HCT116 (cell line): ENCODE measurements around the gene NPW. TPM values are rescaled to one million over a fixed set of nuclear protein-coding genes. Genes with fewer than 3 reads are reported as not detected.

ENCODE experiments used
- ATAC-seq: fragments of 200-7000 bp; cut with Tn5 transposase; 2 replicates; pipeline ENCODE4 v1.9.1; 2020; ENCODE audit warnings: mild to moderate bottlenecking, moderate library complexity
- BruUV-seq: library from RNA; stranded (reverse); fragments of 400-500 nt; replicated peaks from 2 replicates; lab custom pipeline; 2021; lab: Mats Ljungman, UMichigan
- CTCF ChIA-PET: fragments of 300-600 bp; sonication (Branson Sonifier 250); formaldehyde crosslinking; loops from one replicate; lab custom pipeline; 2021; ENCODE audit warnings: antibody characterized with exemption; lab: Charles Lee
- POLR2A ChIA-PET: fragments of 300-600, 350-600 bp; sonication (Branson Sonifier 250); formaldehyde crosslinking; loops from one replicate; lab custom pipeline; 2021; ENCODE audit warnings: antibody characterized with exemption; lab: Charles Lee
- RAD21 ChIA-PET, 2 experiments: fragments of 300-600 bp; sonication (Branson Sonifier 250); formaldehyde crosslinking; loops; one replicate each; lab custom pipeline; 2023; ENCODE audit warnings: low total read pairs in 2 of 2; ENCODE audit not compliant: uncharacterized antibody in 2 of 2, unreplicated experiment in 2 of 2, low non-redundant PET in 1 of 2; lab: Charles Lee
- DNase-seq: peaks from one replicate; pipeline ENCODE4 v3.0.0-alpha.2; 2010; ENCODE audit warnings: low read depth, low spot score
- H2AFZ ChIP-seq: fragments of 200-600 bp; shearing (Covaris generic), sonication (generic); 2 replicates; pipeline ENCODE4 v1.6.1; 2017; ENCODE audit warnings: low read depth, mixed run types, mixed read lengths, antibody characterized with exemption, low read length; ENCODE audit not compliant: poor library complexity, severe bottlenecking
- H3K27ac ChIP-seq: 2 replicates; pipeline ENCODE4 v1.5.1; 2012; ENCODE audit warnings: low read depth, low read length
- H3K27me3 ChIP-seq: fragments of 200-600 bp; sonication (generic); 2 replicates; pipeline ENCODE4 v1.6.1; 2016; ENCODE audit warnings: mixed run types, low read length, mixed read lengths; ENCODE audit not compliant: insufficient read depth
- H3K36me3 ChIP-seq, 2 experiments: fragments of 200-500 bp in 1 of 2; fragments of 200-600 bp in 1 of 2; sonication (Bioruptor generic) in 1 of 2; sonication (generic) in 1 of 2; 2 replicates each; pipeline versions ENCODE4 v1.5.1 to v1.6.1; 2014 to 2016; ENCODE audit warnings: low read length in 2 of 2, inconsistent platforms in 1 of 2, mixed read lengths in 1 of 2, mixed run types in 1 of 2; ENCODE audit not compliant: insufficient read depth in 2 of 2, control insufficient read depth in 1 of 2
- H3K4me1 ChIP-seq, 2 experiments: fragments of 200-600 bp in 1 of 2; sonication (generic) in 1 of 2; 2 replicates each; pipeline versions ENCODE4 v1.5.1 to v1.6.1; 2012 to 2017; ENCODE audit warnings: low read length in 2 of 2, inconsistent platforms in 1 of 2, mild to moderate bottlenecking in 1 of 2, mixed read lengths in 1 of 2, mixed run types in 1 of 2, moderate library complexity in 1 of 2; ENCODE audit not compliant: insufficient read depth in 2 of 2, control insufficient read depth in 1 of 2
- H3K4me2 ChIP-seq: fragments of 200-600 bp; sonication (generic); 2 replicates; pipeline ENCODE4 v1.6.1; 2017; ENCODE audit warnings: mixed run types, low read length, mixed read lengths
- H3K4me3 ChIP-seq, 2 experiments: fragments of 200-600 bp in 1 of 2; sonication (generic) in 1 of 2; replicated peaks in 1 of 2; 2 replicates each; pipeline ENCODE4 v1.5.1; 2011 to 2016; ENCODE audit warnings: low read length in 2 of 2, control low read depth in 1 of 2, low read depth in 1 of 2, mild to moderate bottlenecking in 1 of 2, mixed read lengths in 1 of 2, mixed run types in 1 of 2
- H3K79me2 ChIP-seq: fragments of 200-600 bp; sonication (generic); 2 replicates; pipeline ENCODE4 v1.6.1; 2017; ENCODE audit warnings: mild to moderate bottlenecking, mixed run types, low read length, moderate library complexity, mixed read lengths; ENCODE audit not compliant: insufficient read depth
- H3K9ac ChIP-seq: fragments of 200-600 bp; sonication (generic); 2 replicates; pipeline ENCODE4 v1.6.1; 2016; ENCODE audit warnings: low read length, mixed read lengths
- H3K9me2 ChIP-seq: fragments of 200-600 bp; sonication (generic), shearing (Covaris generic); 2 replicates; pipeline ENCODE4 v1.6.1; 2017; ENCODE audit warnings: mixed run types, mild to moderate bottlenecking, moderate library complexity; ENCODE audit not compliant: insufficient read depth
- H3K9me3 ChIP-seq, 2 experiments: fragments of 200-500 bp in 1 of 2; fragments of 200-600 bp in 1 of 2; sonication (Bioruptor generic) in 1 of 2; sonication (generic) in 1 of 2; 2 replicates each; pipeline ENCODE4 v1.6.1; 2014 to 2017; ENCODE audit warnings: low read length in 2 of 2, mixed read lengths in 2 of 2, inconsistent platforms in 1 of 2, low read depth in 1 of 2, mild to moderate bottlenecking in 1 of 2, mixed run types in 1 of 2, moderate library complexity in 1 of 2; ENCODE audit not compliant: control insufficient read depth in 1 of 2, insufficient read depth in 1 of 2
- H4K20me1 ChIP-seq: fragments of 200-600 bp; sonication (generic), shearing (Covaris generic); 2 replicates; pipeline ENCODE4 v1.6.1; 2017; ENCODE audit warnings: mixed run types, mild to moderate bottlenecking, moderate library complexity; ENCODE audit not compliant: insufficient read depth
- EGR1 ChIP-seq: IDR thresholded peaks from 2 replicates; pipeline ENCODE4 v1.6.1; 2012; ENCODE audit warnings: low read depth
- ELF1 ChIP-seq: IDR thresholded peaks from 2 replicates; pipeline ENCODE4 v1.6.1; 2012; ENCODE audit warnings: low read depth, borderline replicate concordance
- POLR2A ChIP-seq: IDR thresholded peaks from 2 replicates; pipeline ENCODE4 v1.7.0; 2011; ENCODE audit warnings: borderline replicate concordance; ENCODE audit not compliant: insufficient read depth, insufficient read length; ENCODE audit errors: extremely low read depth
- ZNF274 ChIP-seq: fragments of 200-500 bp; sonication (Bioruptor generic); IDR thresholded peaks from 2 replicates; pipeline ENCODE4 v1.6.1; 2014; ENCODE audit warnings: mild to moderate bottlenecking, low read depth, low read length, inconsistent platforms
- intact Hi-C: fragments of 100-400 bp; cut with micrococcal nuclease; formaldehyde crosslinking; loops from 2 replicates; pipeline ENCODE4 v1.10.0; 2022
- total RNA-seq: library from RNA; stranded (reverse); gene quantifications from one replicate; pipeline ENCODE4 v1.2.1, GENCODE V29; 2021; ENCODE audit not compliant: unreplicated experiment
- TF ChIP-seq, protein P1 (sequence below): IDR thresholded peaks from 2 replicates; pipeline ENCODE4 v1.6.1; 2012
- TF ChIP-seq, protein P2 (sequence below): IDR thresholded peaks from 2 replicates; pipeline ENCODE4 v1.6.1; 2011; ENCODE audit warnings: mild to moderate bottlenecking, low read length, moderate library complexity; ENCODE audit not compliant: insufficient replicate concordance; ENCODE audit errors: extremely low read depth

NPW gene
- total RNA-seq, 1 experiment from 2014 or later, result 226 TPM

DNA sequence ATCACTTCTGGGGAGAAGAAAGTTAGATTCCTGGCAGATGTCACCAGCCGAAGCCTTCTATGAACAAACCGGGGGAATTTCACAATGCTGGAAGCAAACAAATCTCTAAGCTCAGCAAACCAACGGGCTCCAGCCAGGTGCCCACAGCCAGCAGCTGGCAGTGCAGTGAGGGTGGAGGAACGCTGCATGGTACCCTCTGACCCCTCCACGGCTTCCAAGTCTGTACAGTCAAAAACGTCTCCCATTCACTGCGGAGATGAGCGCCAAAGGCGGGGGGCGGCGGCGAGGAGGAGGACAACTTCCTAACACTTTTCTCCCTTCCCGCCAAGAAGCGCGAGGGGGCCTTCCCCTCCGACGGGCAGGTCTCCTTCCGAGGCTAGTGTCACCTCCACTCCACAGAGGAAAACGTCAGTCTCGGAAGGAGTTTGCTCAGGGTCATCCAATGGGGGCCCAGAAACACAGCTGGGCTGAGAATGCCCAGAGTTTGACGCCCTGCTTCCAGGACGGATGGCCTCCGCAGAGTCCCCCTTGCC is 10.9 kb upstream of the NPW start:
- 0 out of 4 replicates have a peak, but pooled peaks cover 0 to 7% of the 10 kb centered on the region in 2 experiments for H3K36me3 ChIP-seq
- ATAC-seq (no peak), DNase-seq (no peak)
- H4K20me1 ChIP-seq, result peaks cover 9% of the 10 kb centered on the region; the same call in 1 of the 2 replicates
- H3K9ac ChIP-seq, result peak overlapping the region; percentile 97
- intact Hi-C loops, result no loop called here
- ChIA-PET POLR2A (interaction anchor here (1.0 to 1.4 kb wide), 2 partner anchors 11 kb away, joined by 3 read pairs; partner anchors contain the start of gene NPW), CTCF (interaction anchor here (1.2 kb wide), 1 partner anchor 132 kb away, joined by 5 read pairs; no protein-coding TSS in a partner anchor), RAD21 (interaction anchor here in 1 of 2 experiments (0.6 kb wide), 1 partner anchor 51 kb away, joined by 4 read pairs; no protein-coding TSS in a partner anchor)
- no peaks in the 10 kb centered on the region for H3K9me3 ChIP-seq
- BruUV-seq, result no TSS peak
- H3K4me3 ChIP-seq, result peak overlapping the region; percentile 79 to 87
- TF ChIP-seq EGR1 (no peak), ZNF274 (no peak), ELF1 (no peak), POLR2A (no peak)
- TF ChIP-seq, protein P1, sequence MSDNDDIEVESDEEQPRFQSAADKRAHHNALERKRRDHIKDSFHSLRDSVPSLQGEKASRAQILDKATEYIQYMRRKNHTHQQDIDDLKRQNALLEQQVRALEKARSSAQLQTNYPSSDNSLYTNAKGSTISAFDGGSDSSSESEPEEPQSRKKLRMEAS, result peak; percentile 42
- TF ChIP-seq, protein P2, sequence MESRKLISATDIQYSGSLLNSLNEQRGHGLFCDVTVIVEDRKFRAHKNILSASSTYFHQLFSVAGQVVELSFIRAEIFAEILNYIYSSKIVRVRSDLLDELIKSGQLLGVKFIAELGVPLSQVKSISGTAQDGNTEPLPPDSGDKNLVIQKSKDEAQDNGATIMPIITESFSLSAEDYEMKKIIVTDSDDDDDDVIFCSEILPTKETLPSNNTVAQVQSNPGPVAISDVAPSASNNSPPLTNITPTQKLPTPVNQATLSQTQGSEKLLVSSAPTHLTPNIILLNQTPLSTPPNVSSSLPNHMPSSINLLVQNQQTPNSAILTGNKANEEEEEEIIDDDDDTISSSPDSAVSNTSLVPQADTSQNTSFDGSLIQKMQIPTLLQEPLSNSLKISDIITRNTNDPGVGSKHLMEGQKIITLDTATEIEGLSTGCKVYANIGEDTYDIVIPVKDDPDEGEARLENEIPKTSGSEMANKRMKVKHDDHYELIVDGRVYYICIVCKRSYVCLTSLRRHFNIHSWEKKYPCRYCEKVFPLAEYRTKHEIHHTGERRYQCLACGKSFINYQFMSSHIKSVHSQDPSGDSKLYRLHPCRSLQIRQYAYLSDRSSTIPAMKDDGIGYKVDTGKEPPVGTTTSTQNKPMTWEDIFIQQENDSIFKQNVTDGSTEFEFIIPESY, result no peak
- peak overlapping the region; percentile 92 for H3K4me2 ChIP-seq
- no peaks in the 10 kb centered on the region for H3K27me3 ChIP-seq
- H3K79me2 ChIP-seq, result peaks cover 65% of the 10 kb centered on the region
- H3K27ac ChIP-seq, result peak overlapping the region; percentile 92
- no peak overlapping the region for H2AFZ ChIP-seq
- H3K9me2 ChIP-seq, result no peaks in the 10 kb centered on the region
- H3K4me1 ChIP-seq, result peaks cover 28 to 58% of the 10 kb centered on the region in 2 experiments
